HK-2 (cell line): ENCODE measurements around the gene RPLP2.

Source experiments
- DNase-seq: peaks from one replicate; pipeline ENCODE4 v3.0.0-alpha.2; 2018; ENCODE audit not compliant: unreplicated experiment

RPLP2 gene

GRCh38 chr11:836274-836673 lies 26.5 kb downstream of the RPLP2 start:
- DNase-seq = no peak

DNA sequence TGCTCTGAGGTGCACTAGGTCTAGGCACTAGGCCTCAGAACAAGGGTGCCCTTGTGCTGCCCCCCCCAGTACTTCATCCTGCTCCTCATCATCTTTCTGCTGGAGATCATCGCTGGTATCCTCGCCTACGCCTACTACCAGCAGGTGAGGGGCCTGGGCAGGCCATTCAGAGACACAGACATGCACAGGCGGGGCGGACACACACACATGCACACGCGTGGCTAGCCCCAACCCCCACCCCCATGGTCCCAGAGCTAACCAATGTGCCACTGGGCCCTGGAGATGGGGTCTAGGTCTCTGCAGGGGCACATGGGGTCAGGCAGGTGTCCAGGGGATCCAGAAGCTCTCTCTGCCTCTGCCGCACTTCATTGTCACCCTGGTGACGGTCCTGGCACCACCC lies 26.9 kb downstream of the RPLP2 start:
- no peak for DNase-seq

DNA sequence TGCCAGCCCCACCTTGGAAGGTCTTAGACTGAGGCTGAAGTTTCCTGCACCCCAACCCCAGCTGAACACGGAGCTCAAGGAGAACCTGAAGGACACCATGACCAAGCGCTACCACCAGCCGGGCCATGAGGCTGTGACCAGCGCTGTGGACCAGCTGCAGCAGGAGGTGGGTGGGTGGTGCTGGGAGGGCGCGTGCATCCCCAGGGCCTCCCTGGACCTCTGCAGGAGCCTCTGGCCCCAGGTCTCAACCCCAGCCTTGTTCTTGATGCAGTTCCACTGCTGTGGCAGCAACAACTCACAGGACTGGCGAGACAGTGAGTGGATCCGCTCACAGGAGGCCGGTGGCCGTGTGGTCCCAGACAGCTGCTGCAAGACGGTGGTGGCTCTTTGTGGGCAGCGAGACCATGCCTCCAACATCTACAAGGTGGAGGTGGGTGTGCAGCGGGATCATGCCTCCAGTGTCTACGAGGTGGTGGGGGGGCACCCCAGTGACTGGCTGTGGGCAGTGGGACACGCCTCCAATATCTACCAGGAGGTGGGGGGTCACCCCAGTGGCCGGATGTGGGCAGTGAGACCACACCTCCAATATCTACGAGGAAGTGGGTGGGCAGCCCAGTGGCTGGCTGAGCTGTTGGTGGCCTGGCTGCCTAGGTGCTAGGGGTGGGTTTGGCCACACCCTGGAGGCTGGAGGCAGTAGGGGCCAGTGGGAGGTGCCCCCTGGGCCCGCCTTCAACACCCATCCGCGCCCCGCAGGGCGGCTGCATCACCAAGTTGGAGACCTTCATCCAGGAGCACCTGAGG lies 27.6 kb downstream of the RPLP2 start:
- DNase-seq = no peak

DNA sequence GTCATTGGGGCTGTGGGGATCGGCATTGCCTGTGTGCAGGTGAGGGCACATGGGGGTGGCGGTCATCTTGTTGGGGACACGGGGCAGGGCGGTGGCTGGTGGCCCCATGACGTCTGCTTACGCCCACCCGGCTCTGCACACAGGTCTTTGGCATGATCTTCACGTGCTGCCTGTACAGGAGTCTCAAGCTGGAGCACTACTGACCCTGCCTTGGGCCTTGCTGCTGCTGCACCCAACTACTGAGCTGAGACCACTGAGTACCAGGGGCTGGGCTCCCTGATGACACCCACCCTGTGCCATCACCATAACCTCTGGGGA lies 28.2 kb downstream of the RPLP2 start:
- no peak for DNase-seq

DNA sequence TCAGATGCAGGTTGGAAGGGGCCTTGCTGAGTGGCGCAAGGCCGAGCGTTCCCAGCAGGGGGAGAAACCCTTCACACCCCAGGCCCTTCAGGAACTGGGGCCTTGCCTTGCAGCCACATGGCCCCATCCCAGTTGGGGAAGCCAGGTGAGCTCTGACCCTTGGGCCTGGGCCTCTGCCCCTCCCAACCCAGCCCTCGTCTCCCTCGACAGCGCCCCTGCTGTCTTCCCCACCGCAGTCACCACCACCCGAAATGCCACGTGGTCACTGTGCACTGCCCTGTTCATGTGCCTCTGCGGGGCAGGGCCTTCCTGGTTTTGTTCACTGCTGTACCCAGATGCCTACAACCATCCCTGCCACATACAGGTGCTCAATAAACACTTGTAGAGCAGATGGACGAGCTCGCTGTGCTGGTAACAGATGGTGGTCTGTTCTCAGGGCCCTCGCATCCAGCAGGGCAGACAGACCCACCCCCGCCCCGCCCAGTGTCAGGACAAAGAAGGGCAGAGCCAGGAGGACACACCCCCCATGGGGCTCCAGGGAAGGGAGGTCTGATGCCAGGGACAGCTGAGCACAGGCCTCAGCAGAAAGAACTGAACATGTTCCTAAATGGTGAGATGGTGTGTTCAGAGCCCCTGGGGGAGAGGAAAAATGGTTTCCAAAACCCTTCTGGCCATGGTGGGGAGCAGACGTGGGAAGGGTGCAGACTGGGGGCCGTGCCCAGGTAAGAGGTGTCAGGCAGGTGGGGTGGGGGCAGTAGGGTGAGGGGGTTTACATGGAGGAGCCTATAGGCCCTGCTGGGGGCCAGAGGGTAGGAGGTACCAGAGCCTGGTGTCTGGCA lies 28.9 kb downstream of the RPLP2 start:
- DNase-seq = no peak

- DNase-seq = no peak
These were observed 29.5 kb downstream of the RPLP2 start for GRCh38 chr11:839280-839623.

GRCh38 chr11:839875-840617 lies 30.3 kb downstream of the RPLP2 start:
- DNase-seq = no peak

DNA sequence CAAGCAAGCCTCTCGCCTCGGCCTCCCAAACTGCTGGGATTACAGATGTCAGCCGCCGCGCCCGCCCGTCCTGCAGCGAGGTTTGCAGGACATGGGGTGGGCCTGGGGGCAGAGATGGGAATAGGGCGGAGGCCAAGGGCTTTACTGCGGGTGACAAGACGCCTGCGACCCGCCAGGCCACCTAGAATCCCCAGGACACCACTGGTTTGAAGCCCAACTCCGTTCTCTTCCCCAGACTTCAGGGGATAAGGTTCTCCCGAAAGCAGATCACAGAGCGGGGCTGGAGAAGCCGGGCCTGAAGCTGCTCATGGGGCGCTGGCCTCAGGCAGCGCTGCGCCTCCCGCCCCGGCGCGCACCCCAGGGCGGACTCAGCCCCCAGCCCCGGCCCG lies 32.2 kb downstream of the RPLP2 start:
- no peak for DNase-seq

DNA sequence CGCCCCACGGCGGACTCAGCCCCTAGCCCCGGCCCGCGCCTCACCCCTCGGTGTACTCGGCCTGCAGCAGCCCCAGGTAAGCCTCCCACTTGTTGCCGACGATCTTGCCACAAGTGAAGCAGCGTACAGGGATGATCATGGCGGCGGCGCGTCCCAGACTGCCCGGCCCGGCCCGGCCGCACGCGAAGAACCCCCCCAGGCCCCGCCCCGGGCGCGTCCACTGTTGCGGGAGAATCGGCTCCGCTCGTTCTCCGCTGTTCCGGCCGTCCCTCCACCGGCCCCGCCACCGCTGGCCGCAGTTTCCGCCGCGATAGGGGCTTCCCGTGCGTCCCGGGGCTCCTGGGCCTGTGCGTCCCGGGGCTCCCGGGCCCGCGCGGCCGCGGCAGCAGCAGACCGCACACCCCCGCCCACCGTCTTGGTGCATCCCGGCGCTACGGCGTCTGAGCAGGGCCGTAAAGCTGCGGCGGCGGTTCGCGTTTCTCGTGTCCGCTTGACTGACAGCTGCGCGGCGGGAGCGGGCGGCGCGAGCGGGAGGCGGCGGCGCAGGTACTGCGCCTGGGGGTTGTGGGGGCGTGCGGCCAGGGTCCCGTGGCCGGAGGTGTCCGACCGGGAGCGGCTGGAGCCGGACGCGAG lies 32.7 kb downstream of the RPLP2 start, which contains the start of the genes POLR2L and TSPAN4:
TSS of gene POLR2L (minus strand) at position 160 of the 633 bp plus-strand sequence. CDS start at position 139, 21 bp downstream.
TSS of gene TSPAN4 (plus strand) at position 483 of the 633 bp plus-strand sequence. CDS start 7,453 bp downstream, outside the sequence.
- peak; percentile 85 for DNase-seq

- peak; percentile 38 for DNase-seq
These were observed 33.4 kb downstream of the RPLP2 start for GRCh38 chr11:843086-843734.

DNA sequence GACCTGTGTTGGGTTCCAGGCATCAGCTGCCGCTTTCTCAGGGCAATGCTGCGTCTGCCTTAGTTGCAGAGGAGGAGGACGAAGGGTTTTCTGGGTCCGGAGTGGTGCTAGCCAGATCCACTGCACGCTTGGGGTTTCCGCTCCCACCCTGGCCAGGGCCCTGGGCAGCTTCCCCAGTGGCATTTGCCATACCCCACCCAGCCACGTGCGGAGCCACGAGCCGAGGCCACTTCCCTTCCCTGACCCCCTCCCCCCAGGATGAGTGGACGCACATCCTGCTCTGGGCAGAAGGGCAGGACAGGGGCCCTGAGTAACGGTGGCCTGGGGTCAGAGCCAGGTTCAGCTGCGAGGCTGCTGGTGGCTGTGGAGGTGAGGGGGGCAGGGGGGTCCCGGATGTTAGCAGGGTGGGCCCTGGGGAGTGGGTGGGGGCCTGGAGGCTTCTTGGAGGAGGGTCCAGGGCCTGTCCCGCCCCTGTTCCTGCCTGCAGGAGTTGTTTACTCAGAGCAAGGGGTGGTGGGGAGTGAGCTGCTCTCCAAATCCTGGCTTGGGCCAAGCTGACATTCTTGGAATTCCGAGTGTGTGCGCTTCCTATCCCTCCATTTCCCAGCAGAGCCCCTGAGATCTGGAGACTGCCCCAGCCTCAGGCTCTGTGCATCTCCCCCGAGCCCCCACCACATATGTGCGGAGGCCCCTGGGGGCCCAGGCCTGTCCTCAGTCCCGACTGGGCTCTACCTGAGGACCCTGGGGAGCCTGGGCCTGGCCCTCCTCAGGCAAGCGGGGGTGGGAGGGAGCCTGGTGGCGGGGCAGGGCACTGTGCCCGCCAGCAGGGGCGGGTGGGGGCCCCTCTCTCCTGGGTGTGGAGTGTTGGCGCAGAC lies 34.3 kb downstream of the RPLP2 start:
- DNase-seq = peak; percentile 89

DNA sequence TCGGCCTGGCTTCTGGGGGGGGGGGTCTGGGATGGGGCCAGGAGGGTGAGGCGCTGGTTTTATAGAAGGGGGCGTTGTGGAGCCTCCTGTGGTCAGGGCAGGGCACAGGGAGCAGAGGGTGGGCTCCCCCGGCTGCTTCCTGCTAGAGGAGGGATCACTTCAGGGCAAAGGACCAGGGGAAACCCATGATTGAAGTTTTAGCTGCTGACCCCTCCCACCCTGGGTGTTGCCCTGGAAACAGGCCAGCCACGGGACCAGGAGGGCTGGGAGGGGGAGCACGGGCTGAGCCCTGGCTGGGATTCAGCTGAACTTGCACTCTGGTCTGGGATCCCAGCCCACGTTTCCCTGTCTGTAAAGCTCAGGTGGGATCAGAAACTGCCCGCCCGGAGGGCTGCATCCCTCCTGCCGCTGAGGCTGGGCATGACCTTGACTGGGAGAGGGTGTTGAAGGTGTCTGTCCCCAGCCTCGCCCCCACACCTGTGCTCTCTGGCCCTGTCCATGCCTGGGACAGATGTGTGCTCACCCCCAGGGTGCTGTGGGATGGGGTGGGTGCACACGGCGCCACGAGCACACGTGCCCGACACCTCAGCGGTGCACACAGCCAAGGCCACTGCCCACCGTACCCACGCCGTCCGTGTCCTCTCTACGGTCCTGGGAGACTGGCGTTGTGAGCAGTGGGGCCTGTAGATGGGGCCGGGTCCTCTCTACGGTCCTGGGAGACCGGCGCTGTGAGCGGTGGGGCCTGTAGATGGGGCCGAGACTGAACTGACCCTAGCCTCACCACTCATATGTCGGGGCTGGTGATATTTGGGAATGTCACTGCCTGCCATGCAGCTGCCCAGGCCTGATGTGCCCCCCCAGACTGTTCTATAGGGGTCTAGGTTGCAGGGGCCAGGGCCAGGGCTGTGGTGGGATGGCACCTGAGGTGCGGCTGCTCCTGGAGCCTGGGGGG lies 35.2 kb downstream of the RPLP2 start:
- peak; percentile 74 for DNase-seq

DNA sequence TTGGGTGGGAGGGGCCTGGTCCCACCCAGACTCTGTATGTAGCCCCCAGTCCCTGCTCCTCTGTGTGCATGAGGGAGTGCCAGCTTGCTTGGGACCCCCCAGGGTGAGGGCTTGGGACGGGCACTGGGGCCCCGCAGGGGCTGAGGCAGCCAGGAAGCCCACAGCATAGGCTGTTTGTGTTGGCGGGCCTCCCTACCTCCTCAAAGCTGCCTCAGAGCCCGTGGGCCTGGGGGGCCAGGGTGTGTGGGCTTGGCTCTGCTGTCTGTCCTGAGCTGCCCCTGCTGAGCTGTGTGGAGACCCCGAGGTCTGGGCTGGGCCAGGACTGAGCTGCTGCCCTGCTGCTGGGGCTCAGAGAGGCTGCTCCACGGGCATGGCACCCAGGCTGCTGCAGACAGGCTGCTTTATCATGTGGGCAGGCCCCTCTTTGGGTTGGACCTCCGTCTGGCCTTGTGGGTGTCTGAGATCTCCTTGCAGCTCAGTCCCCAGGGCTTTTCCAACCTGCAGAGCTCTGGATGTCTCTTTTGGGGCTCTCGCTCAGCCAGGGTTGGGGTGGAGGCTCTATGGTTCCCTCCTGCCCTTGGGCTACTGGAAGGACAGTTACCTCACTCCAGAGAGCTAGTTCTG lies 36.2 kb downstream of the RPLP2 start:
- no peak for DNase-seq

DNA sequence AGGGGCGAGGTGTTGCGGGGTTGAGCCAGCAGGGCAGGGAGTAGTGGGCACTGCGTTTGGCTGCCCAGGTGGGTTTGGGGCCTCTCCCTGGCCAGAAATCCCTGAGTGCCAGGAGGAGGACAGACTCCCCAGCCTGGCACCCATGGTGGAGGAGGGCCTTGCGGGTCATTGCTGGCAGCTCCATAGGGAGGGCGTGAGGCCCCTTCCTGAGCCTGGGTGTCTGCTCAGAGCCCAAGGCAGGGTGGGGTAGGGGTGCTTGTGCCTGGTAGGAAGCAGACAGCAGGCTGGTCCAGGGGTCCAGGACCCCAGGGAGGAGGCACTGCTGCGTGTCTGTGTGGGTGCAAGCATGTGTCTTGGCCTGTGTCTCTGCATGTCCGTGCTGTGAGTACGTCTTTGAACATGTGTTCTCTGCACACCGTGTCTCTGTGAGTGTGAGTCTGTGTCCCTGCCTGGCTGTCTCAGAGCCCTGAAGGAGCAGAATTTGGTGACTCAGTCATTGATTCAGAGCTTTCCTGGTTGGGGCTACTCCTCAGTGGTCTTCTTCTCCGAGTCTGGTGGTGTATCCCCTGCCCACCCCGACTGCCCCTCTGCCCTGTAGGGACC lies 36.8 kb downstream of the RPLP2 start:
- no peak for DNase-seq

- no peak for DNase-seq
These were observed 38.1 kb downstream of the RPLP2 start for GRCh38 chr11:847876-848275.

- DNase-seq = no peak
These were observed 38.7 kb downstream of the RPLP2 start for GRCh38 chr11:848380-848931.

- no peak for DNase-seq
These were observed 39.5 kb downstream of the RPLP2 start for GRCh38 chr11:849104-849824.
